HL-60 (cell line): ENCODE measurements around the gene TENM4.

Experiments
- CTCF ChIP-seq: IDR thresholded peaks from one replicate; pipeline ENCODE4 v1.5.1; 2011; ENCODE audit warnings: low read length, control low read depth, inconsistent platforms; ENCODE audit not compliant: insufficient read depth
- POLR2AphosphoS5 ChIP-seq: IDR thresholded peaks from 2 replicates; pipeline ENCODE4 v1.6.1; 2012; ENCODE audit warnings: low read depth
- REST ChIP-seq: IDR thresholded peaks from 2 replicates; pipeline ENCODE4 v1.6.1; 2012; ENCODE audit warnings: low read depth; ENCODE audit not compliant: insufficient replicate concordance

- TF ChIP-seq CTCF = no peak
- no peak for TF ChIP-seq REST
- no peak for TF ChIP-seq POLR2AphosphoS5
These were observed 640.6 kb downstream of the TENM4 start for GRCh38 chr11:78800096-78800690.
